ENCODE results near the gene KLHL35.

DNA sequence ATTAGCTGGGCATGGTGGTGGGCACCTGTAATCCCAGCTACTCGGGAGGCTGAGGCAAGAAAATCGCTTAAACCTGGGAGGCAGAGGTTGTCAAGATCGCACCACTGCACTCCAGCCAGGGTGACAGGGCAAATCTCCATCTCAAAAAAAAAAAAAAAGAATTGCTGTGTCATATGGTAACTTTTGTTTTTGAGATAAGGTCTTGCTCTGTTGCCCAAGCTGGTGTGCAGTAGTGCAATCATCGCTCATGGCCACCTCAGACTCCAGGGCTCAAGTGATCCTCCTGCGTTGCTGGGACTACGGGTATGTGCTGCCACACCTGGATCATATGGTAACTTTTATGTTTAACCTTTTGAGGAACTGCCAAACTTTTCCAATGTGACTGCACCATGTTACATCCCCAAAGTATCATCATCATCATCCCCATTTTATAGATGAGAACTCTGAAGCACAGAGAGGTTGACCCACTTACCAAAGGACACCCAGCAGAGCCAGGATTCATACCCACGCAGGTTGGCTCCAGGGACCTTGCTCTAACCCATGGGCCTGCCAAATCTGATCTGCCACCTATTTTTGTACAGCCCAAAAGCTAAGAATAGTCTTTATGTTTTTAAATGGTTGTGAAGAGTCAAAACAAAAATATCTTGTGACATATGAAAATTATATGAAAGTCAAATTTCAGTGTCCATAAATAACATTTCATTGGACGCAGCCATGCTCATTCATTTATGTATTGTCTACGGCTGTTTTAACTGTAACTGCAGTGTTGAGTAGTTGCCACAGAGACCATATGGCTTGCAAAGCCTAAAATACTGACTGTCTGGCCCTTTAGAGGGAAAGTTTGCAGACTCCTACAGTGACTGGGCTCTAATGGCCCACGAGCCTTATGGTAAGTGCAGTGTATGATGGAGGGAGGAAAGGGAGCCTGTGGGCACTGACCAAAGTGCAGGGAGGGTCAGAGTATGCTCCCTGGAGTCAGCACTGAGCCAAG, 47.5 kb upstream of the KLHL35 start:
- TF ChIP-seq, protein P1, sequence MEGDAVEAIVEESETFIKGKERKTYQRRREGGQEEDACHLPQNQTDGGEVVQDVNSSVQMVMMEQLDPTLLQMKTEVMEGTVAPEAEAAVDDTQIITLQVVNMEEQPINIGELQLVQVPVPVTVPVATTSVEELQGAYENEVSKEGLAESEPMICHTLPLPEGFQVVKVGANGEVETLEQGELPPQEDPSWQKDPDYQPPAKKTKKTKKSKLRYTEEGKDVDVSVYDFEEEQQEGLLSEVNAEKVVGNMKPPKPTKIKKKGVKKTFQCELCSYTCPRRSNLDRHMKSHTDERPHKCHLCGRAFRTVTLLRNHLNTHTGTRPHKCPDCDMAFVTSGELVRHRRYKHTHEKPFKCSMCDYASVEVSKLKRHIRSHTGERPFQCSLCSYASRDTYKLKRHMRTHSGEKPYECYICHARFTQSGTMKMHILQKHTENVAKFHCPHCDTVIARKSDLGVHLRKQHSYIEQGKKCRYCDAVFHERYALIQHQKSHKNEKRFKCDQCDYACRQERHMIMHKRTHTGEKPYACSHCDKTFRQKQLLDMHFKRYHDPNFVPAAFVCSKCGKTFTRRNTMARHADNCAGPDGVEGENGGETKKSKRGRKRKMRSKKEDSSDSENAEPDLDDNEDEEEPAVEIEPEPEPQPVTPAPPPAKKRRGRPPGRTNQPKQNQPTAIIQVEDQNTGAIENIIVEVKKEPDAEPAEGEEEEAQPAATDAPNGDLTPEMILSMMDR (IDR thresholded peaks at IDR 0.05) = no peak
- TF ChIP-seq POLR2A (IDR thresholded peaks at IDR 0.05) = no peak

Measured in body of pancreas (tissue), 4 donors.